ENCODE results near the gene GMNC. TPM values are rescaled to one million over a fixed set of nuclear protein-coding genes. Genes with fewer than 3 reads are reported as not detected.

GMNC gene
- total RNA-seq, 6 donors from 2014 or later = 0.49 TPM; not detected in 5

DNA sequence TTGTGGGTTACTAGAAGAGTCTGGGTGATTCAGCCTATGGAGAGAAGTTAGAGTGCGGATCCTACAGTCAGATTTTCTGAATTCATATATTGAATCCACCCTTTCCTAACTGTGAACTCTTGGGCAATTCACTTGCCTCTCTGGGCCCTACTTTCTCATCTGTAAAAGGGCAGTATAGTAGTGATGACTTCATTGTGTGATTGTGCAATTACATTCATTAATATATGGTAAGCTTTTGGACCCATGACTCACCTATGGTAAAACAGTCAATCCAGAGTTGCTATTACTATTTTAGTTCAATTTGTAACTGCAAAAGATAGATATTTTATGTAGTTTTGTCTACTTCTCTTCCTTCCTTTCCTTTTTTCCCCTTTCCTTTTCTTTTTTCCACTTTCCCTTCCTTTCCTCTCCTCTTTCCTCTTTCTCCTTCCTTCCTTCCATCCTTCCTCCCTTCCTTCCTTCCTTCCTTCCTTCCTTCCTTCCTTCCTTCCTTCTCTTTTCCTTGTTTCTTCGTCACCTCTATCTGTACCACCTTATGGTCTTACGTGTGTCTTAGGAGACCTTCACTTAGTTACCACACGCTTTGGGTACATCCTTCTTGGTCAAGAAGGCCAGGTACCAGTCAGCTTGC, 37.0 kb downstream of the GMNC start:
- H3K9me3 ChIP-seq = no peaks in the 10 kb centered on the region
- 83 to 87% methylated on average over 4 of the region's 4 CpGs for WGBS, 2 donors
- H3K4me1 ChIP-seq = no peaks in the 10 kb centered on the region
- DNase-seq (no peak), ATAC-seq (ENCODE audit: low FRiP score in 2 of 2) (no peak)
- no peaks in the 10 kb centered on the region for H3K36me3 ChIP-seq
- no peak overlapping the region for H3K4me3 ChIP-seq
- no peaks in the 10 kb centered on the region for H3K27me3 ChIP-seq
- TF ChIP-seq, protein P1, sequence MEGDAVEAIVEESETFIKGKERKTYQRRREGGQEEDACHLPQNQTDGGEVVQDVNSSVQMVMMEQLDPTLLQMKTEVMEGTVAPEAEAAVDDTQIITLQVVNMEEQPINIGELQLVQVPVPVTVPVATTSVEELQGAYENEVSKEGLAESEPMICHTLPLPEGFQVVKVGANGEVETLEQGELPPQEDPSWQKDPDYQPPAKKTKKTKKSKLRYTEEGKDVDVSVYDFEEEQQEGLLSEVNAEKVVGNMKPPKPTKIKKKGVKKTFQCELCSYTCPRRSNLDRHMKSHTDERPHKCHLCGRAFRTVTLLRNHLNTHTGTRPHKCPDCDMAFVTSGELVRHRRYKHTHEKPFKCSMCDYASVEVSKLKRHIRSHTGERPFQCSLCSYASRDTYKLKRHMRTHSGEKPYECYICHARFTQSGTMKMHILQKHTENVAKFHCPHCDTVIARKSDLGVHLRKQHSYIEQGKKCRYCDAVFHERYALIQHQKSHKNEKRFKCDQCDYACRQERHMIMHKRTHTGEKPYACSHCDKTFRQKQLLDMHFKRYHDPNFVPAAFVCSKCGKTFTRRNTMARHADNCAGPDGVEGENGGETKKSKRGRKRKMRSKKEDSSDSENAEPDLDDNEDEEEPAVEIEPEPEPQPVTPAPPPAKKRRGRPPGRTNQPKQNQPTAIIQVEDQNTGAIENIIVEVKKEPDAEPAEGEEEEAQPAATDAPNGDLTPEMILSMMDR (IDR thresholded peaks at IDR 0.05) = no peak
- no peak for TF ChIP-seq EP300 (IDR thresholded peaks at IDR 0.05)
- TF ChIP-seq POLR2A (IDR thresholded peaks at IDR 0.05) = no peak
- TF ChIP-seq POLR2AphosphoS5 (IDR thresholded peaks at IDR 0.05) = no peak
- no peak overlapping the region for H3K27ac ChIP-seq

DNA sequence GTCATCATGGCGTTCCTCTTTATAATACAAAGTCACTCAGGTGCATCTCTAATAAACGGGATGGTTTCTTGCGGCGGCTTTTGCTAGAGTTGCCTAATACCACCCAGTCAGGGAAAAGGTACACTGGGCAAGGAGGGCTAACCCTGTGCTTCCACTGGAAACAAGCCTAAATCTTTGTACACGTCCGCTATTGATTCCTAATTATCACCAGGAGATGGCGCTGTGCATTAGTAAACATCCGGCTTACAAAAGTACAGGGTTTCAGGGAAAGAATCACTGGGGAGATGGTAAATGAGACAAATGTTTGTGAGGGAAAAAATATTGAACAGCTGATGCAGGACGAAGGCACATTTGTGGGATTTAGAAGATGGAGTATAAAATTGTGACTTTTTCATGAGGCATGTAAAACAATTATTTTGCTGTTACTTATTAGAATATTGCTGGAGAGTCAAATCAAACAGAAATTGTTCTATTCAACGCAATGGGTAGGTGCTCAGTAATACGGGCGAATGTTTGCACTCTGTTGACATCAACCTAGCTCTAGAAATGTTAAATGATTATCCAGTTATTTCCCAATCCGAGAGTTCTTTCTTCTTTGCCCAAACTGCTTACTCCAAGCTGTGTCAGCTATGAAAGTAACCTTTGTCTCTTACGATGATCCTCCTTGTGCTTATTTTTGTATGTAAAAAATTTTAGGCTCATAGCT, 50.6 kb downstream of the GMNC start:
- 36 to 41% methylated on average over 14 of the region's 14 CpGs for WGBS, 2 donors
- TF ChIP-seq EP300 (IDR thresholded peaks at IDR 0.05) = no peak
- TF ChIP-seq, protein P1 (IDR thresholded peaks at IDR 0.05) = peak in 5 of 6 experiments; percentile 18 to 49 (median 36)
- no peaks in the 10 kb centered on the region for H3K27me3 ChIP-seq
- H3K27ac ChIP-seq = no peak overlapping the region
- H3K9me3 ChIP-seq = no peaks in the 10 kb centered on the region
- DNase-seq = no peak
- ATAC-seq (ENCODE audit: low FRiP score in 2 of 2) = peak in 1 of 2 donors; percentile 64
- no peak overlapping the region for H3K4me3 ChIP-seq
- no peaks in the 10 kb centered on the region for H3K36me3 ChIP-seq
- peaks cover 0 to 5% (median 3%) of the 10 kb centered on the region in 4 donors for H3K4me1 ChIP-seq

GRCh38 chr3:190810957-190811356, 51.5 kb downstream of the GMNC start:
- no peaks in the 10 kb centered on the region for H3K9me3 ChIP-seq
- no peak overlapping the region for H3K4me3 ChIP-seq
- H3K27me3 ChIP-seq = no peaks in the 10 kb centered on the region
- DNase-seq (no peak), ATAC-seq (ENCODE audit: low FRiP score in 2 of 2) (no peak)
- no peaks in the 10 kb centered on the region for H3K36me3 ChIP-seq
- H3K27ac ChIP-seq = no peak overlapping the region
- TF ChIP-seq, protein P1 (IDR thresholded peaks at IDR 0.05) = no peak
- TF ChIP-seq POLR2AphosphoS5 (IDR thresholded peaks at IDR 0.05) (no peak), EP300 (IDR thresholded peaks at IDR 0.05) (no peak), POLR2A (IDR thresholded peaks at IDR 0.05) (no peak)
- H3K4me1 ChIP-seq = peaks cover 0 to 5% (median 3%) of the 10 kb centered on the region in 4 donors
- 85 to 87% methylated on average over 4 of the region's 4 CpGs for WGBS, 2 donors

GRCh38 chr3:190809351-190809750, 53.1 kb downstream of the GMNC start:
- Histone ChIP-seq H3K4me3 (no peak overlapping the region), H3K9me3 (no peaks in the 10 kb centered on the region), H3K36me3 (no peaks in the 10 kb centered on the region), H3K27ac (no peak overlapping the region), H3K27me3 (no peaks in the 10 kb centered on the region), H3K4me1 (peaks cover 0 to 5% (median 3%) of the 10 kb centered on the region in 4 donors)
- DNase-seq (no peak), ATAC-seq (ENCODE audit: low FRiP score in 2 of 2) (no peak)
- no peak for TF ChIP-seq EP300 (IDR thresholded peaks at IDR 0.05)
- TF ChIP-seq, protein P1 (IDR thresholded peaks at IDR 0.05) = no peak
- TF ChIP-seq POLR2A (IDR thresholded peaks at IDR 0.05) = no peak
- no peak for TF ChIP-seq POLR2AphosphoS5 (IDR thresholded peaks at IDR 0.05)
- 57 to 82% methylated on average over 2 of the region's 2 CpGs for WGBS, 2 donors

Measured in upper lobe of left lung (tissue), 6 donors.